Hepatocyte (in vitro differentiated cells): ENCODE results near the gene PTPRC.

Source experiments
- CTCF ChIP-seq: fragments of 200-600 bp; sonication (generic); IDR thresholded peaks from 2 replicates; pipeline ENCODE4 v1.5.1; 2016; ENCODE audit warnings: antibody characterized with exemption, mild to moderate bottlenecking; ENCODE audit not compliant: poor library complexity
- EZH2 ChIP-seq: fragments of 200-600 bp; sonication (generic); IDR thresholded peaks from 2 replicates; pipeline ENCODE4 v1.6.1; 2016; ENCODE audit warnings: antibody characterized with exemption, mild to moderate bottlenecking, borderline replicate concordance

GRCh38 chr1:198734323-198735008 lies 95.6 kb downstream of the PTPRC start:
- no peak for TF ChIP-seq CTCF
- TF ChIP-seq EZH2: no peak
